Choroid plexus epithelial cell (primary cell): ENCODE measurements around the gene BBOX1.

Experiments
- DNase-seq: peaks from one replicate; pipeline ENCODE4 v3.0.0-alpha.2; 2010; ENCODE audit warnings: low read depth
- H3K4me3 ChIP-seq: 2 replicates; pipeline ENCODE4 v1.5.1; 2011; ENCODE audit warnings: low read depth, mild to moderate bottlenecking, control low read depth, low read length, moderate library complexity
- TF ChIP-seq, protein P1 (sequence below): conservative IDR thresholded peaks from 2 replicates; pipeline ENCODE4 v1.5.1; 2011; ENCODE audit warnings: low read depth, mild to moderate bottlenecking, control low read depth, inconsistent platforms, low read length, moderate library complexity

BBOX1 gene

DNA sequence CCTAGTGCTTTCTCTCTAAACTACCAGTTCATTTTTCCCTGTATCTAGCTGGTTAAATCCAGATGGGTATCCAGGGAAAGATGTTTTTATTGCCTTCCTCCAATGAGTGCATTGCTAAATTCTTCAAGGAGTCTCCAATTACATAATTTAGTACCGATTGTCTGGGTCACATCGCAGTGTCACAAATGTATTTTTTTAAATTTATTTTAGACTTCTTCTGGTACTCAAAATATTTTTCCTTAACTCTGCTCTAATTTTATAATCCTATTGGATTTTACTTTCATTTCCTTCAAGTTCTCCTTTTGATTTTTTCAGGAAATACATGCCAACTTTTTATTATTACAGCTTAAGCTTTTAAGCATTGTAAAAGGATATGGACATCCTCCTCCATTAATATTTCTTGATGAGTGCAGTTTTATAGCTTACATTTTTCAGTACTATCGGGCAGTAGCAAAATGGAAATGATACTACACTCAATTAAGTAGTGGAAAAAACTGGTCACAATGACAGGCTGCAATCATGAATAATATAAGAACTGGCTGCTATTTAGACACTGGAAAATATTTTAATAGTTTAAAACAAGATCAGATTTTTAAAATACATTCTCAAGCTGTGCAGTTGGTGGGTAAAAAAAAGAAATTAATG, 20.3 kb downstream of the BBOX1 start:
- DNase-seq, result no peak
- H3K4me3 ChIP-seq, result no peak overlapping the region
- TF ChIP-seq, protein P1, sequence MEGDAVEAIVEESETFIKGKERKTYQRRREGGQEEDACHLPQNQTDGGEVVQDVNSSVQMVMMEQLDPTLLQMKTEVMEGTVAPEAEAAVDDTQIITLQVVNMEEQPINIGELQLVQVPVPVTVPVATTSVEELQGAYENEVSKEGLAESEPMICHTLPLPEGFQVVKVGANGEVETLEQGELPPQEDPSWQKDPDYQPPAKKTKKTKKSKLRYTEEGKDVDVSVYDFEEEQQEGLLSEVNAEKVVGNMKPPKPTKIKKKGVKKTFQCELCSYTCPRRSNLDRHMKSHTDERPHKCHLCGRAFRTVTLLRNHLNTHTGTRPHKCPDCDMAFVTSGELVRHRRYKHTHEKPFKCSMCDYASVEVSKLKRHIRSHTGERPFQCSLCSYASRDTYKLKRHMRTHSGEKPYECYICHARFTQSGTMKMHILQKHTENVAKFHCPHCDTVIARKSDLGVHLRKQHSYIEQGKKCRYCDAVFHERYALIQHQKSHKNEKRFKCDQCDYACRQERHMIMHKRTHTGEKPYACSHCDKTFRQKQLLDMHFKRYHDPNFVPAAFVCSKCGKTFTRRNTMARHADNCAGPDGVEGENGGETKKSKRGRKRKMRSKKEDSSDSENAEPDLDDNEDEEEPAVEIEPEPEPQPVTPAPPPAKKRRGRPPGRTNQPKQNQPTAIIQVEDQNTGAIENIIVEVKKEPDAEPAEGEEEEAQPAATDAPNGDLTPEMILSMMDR, result no peak

DNA sequence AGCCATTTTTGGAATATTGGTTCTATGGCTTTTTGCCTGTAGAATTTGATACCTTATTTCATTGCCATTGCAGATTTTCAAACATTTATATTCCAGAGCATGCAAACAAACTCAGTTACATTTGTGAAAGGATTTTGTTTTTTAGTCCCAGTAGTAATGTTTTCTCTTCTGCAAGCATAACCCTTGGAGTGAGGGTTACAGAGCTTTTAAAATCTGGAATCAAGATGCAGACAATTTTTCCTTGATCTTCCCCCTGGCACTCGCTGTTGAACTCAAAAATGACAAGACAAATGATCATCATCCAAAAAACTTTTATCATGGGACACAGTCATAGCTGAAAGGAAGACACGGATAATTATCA, 20.8 kb downstream of the BBOX1 start:
- DNase-seq, result no peak
- TF ChIP-seq, protein P1, result no peak
- H3K4me3 ChIP-seq, result no peak overlapping the region

DNA sequence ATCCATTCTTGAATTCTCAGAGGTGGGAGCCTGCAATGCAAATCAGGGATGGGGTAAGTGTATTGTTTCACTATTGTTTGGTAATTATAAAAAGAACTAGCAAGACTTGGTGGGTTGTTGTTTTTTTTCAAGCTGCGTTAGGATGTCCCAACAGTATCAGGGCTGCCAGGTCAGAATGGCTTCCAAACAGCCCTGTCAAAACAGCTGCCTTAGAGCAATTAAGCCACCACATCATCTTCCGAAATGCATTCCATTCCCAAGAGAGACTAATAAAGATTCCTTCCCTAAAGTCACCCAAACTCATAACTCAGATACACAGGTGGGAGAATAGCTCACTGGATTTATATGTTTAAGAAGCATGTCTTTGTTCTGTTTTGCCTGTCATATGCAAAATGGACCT, 23.5 kb downstream of the BBOX1 start:
- TF ChIP-seq, protein P1, result no peak
- no peak overlapping the region for H3K4me3 ChIP-seq
- DNase-seq, result no peak

DNA sequence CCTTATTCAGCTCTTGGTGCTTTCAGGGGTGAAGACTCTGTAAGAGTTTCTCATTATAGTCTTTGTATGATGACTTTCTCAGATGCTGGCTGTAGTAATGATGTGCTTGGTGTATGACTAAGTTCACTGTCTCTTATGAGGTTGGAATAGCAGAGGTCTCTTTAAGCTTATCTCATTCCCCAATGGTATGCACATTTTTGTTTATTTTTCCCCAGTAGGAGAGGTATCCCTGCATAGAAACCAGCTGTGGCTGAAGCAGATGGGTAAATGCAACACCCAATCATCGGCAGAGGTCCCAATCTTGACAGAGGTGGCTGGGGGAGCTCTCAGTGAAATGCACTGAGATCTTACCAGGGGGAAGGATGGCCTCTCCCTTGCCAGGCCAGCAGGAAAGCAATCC, 34.6 kb downstream of the BBOX1 start:
- TF ChIP-seq, protein P1, result no peak
- no peak overlapping the region for H3K4me3 ChIP-seq
- peak; percentile 79 for DNase-seq

DNA sequence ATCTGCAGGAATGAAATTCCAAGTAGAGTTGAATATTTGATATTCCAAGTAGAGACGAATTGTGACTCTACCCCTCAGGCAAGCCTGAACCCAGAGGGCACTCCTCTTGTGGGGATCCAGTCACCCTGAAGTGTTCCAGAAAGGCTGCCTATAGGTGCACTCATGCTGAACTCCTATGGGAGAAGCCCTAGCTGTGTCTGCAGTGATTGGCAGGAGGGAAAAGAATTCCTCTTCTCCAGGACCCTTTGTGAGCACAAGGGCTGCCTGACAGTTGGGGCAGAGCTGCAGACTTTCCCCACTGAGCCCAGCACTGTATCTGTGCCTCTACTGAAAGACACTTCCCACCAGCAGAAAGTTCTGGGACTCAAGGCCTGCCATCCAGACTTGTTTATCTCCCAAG, 35.0 kb downstream of the BBOX1 start:
- DNase-seq, result no peak
- TF ChIP-seq, protein P1, result no peak
- H3K4me3 ChIP-seq, result no peak overlapping the region

DNA sequence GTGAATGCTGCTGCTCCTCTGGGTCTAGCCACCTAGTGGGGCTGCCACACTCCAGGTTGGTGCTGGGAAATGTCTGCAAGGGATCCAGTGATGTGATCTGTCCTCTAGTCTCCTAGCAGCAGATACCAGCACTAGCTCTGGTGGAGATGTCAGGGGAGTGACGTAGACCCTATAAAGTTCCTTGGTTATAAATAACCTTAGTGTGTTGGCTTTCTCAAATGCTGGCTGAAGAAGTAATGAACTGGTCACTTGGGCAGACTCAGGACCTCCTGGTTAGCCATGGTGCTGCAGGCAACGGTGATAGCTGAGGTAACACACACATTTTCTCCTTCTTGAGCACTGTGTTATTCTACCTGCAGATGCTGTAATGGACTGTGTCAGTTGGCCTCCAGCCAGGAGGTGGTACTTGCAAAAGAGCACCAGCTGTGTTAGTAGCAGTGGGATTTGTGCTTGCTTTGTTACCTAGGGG, 35.5 kb downstream of the BBOX1 start:
- DNase-seq, result no peak
- TF ChIP-seq, protein P1, result no peak
- no peak overlapping the region for H3K4me3 ChIP-seq

DNA sequence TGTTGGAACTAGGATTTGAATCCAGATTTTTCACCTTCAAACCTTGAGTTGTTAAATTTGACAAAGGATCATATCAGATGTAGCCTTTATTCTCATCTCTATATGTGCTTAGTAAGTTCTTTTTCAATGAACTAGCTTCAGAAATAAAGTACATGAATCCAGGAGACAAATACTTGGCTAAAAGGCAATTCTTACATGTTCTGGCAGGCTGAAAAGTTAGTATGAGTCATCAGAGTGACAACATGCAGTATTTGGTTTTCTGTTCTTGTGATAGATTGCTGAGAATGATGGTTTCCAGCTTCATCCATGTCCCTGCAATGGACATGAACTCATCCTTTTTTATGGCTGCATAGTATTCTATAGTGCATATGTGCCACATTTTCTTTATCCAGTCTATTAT, 40.4 kb downstream of the BBOX1 start:
- DNase-seq, result peak; percentile 76
- H3K4me3 ChIP-seq, result no peak overlapping the region
- TF ChIP-seq, protein P1, result no peak
